T follicular helper cell (primary cell): ENCODE data around the gene AOPEP.

ENCODE experiments used
- DNase-seq: peaks from one replicate; pipeline ENCODE4 v3.0.0-alpha.2; 2020; ENCODE audit warnings: low read depth

Gene AOPEP

DNA sequence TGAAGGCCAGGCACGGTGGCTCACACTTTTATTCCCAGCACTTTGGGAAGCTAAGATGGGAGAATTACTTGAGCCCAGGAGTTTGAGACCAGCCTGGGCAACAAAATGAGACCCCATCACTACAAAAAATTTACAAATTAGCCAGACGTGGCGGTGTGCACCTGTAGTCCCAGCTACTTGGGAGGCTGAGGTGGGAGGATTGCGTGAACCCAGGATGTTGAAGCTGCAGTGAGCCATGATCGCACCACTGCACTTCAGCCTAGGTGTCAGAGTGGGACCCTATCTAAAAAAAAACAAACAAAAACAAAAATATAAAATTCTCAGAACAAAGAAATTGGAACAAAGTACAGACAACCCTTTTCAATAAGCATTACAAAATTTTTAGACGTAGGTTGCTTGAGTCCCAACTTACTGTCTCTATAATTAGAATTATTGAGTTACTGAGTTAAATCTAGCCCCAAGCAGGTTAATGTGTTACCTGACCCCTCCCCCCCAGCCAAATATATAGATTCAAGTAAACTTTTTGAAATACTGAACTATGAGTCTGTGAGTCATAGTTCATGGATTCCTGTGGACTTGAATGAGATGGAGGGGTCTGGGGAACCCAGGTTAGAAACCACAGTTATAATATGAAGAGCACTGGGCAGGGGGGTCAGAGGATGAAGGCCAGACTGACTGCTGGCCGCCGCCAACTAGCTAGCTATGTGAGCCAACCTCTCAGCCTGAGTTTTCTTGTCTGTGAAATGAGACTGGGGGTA, 173.1 kb downstream of the AOPEP start:
- DNase-seq = no peak

- DNase-seq = no peak
Measured at GRCh38 chr9:94900222-94901018, 173.9 kb downstream of the AOPEP start.

DNA sequence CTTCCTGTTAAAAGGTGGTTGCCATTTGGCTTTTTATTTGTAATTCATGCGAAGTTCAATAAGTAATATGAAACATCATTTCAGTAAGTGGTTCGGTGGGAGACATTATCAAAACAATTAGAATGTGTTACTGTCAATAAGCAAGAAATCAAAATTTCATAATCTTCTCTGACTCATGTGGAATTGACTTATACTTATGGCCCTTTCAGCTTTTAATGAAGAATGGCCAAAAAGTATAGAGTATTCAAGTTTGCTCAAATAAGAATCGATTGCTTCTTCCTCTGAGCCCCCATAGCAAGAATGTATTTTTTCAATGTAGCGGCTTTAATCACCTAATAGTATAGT, 174.5 kb downstream of the AOPEP start:
- no peak for DNase-seq

- no peak for DNase-seq
Measured at GRCh38 chr9:94903961-94904421, 177.5 kb downstream of the AOPEP start.

DNA sequence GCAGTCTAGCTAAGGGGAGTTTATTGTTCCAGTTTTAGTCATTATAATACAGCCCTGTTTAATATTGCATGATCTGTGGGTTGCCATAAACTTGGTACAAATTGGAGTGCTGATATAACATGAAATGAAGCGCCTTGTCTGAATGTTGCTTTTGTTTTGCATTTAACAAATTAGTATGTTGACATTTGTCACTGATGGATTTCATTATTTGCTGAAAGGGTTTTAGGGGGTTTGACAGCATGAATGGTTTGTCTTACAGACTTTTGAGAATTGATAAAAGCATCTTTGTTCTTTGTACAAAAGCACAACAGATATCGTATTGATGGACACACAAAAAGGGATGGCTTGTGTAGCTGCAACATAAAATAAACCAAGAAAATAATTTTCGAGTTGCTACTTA, 178.3 kb downstream of the AOPEP start:
- no peak for DNase-seq

DNA sequence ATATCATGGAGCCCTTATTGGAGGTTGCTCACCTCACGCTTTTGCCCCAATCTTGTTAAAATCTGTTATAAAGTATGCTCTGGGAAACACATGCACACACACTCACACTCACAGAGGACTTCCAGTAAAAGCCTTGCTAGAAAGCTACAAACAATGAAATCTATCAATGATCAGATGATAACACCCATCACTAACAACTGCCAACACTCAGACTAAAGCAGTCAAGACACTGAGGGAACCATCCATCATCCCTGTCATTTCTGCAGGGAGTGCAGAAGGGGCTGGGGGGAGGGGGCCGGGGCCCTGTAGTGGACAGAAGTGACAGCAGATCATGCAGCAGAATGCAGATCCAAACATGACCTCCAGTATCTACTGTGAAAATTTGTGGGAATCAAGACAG, 179.1 kb downstream of the AOPEP start:
- DNase-seq = no peak

GRCh38 chr9:94906181-94906580, 179.7 kb downstream of the AOPEP start:
- DNase-seq = no peak

DNA sequence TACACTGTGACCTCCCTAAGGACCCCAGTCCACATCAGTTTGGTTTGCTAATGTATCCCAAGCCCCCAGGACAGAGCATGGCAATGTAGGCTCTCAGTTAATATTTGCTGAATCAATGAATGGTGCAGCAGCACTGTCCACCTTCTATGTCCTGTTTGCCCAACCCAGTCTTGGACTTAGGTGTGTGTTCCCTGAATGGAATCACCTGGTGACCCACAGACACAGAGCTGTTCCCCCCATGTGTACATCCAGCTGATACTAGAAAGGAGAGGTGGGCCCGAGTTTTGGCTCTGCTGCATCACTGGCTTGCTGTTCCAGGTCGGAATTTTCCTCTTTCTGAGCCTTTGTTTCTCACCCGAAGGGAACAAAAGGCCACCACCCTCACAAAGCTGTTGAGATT, 180.2 kb downstream of the AOPEP start:
- DNase-seq = no peak

GRCh38 chr9:94907264-94907936, 180.9 kb downstream of the AOPEP start:
- no peak for DNase-seq

DNA sequence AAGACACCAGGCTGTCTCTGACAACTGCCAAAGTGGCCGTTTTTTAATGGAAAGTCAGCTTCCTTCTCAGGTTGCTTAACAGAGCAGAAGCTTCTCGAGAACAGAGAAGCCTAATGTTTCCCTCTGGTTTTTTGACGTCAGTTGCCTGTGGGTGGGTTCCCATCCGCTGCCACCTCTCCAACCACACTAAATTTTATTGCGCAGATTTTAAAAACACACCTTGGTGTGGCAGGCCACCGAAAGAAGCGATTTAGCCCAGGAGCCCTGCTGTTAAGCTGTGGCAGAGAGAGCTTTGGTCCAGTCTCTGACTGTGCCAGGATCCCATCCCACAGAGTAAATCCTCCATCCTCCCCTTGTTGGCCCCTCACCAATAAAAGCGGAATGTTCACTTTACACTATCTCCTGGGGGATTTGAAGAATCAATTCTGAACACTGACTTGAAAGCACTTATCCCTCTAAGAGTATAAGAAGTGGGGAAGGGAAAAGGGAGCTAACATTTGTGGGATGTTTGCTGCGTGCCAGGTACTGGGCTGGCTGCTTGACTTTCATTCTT, 181.6 kb downstream of the AOPEP start:
- no peak for DNase-seq

DNA sequence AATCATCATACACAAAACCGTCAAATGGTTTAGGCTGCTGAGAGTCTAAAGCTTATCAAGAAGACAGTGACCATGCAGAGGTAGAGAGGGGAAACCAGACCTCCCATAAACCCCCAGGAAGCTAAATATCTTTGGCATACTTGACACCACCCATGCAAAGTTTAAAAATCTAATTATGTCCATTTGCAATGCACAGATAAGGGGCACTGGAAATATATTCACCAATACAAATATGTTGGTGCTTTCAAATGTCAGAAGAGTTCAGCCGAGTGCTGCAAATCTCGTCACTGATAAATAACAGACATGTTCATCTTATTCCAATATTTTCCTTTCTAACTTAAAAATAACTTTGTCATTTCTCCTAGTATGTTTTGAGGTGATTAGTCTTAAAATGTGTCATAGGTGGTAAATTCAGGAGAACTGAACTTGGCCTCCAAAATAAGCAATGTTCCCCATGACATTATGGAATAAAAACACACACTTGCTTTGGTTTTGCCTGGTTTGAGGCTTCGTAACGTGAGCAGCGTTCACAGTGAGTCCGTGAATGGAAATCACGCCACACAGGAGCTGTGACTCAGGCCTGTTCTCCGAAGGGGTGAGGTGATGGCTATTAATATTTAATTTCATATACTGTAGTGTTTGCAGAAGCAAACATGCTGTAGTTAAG, 182.2 kb downstream of the AOPEP start:
- DNase-seq = no peak

DNA sequence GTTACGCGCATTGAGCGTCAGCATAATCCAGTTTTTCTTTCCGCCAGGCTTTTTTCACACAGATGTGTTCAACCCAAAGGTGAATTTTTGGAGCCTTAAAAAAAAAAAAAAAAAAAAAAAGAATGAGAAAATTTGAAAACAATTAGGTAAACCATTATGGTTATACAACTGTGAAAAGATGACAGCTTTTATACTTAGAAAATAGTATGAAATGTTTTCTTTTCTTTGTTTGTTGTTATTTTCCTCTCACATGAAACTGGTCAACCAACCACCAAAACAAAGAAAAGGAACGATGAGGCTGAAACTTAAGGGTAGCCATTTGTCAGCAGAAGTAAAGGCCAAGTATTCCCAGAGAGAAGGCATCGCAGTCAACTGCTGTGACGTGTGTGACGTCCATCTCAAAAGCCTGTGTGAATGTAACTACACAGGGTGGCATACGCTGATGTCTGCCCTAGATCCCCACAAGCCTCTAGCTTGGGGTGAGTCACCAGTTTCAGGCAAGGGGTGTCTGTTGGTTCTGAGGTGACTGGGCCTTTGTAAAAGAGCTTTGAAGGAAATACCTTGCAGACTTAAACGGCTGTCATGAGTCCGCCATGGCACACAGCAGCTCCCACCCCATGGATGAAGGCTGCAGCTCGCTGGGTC, 182.9 kb downstream of the AOPEP start:
- no peak for DNase-seq

DNA sequence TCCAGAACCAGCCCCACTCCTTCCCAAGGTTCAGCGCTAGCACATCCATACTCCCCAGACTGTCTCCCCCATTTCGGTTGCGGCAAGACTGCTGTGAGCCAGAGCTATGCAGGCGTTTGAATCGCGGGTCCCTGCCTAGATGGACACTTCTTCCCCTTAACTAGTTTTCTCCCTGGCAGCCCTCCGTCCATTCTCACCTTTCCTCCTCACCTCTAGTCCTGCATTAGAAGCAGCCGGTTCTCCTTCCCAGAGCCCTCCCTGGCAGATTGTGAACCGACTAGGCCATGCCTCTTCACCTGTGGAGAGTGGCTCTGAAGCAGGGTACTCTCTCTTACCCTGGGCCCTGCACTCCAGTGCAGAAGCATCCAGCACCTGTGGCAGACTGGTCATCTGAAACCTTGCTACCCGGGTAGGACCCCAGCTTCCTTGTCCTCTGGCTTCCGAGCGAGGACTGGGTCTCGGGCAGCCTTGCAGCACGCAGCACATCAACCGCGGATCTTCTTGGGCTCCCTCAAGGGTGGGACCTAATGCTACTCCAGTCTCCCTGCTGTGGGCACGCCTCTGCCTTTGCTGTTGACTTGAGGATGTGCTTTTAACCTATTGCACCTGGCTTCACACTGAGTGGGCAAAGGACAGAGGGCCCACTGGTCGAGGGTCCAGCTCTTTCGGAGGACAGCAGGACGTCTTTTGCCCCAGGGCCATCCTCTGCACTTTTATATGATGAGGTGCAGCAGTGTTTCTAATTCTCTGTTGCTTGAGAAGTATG, 183.6 kb downstream of the AOPEP start:
- DNase-seq = no peak

GRCh38 chr9:94911211-94911610, 184.7 kb downstream of the AOPEP start:
- DNase-seq = no peak

DNA sequence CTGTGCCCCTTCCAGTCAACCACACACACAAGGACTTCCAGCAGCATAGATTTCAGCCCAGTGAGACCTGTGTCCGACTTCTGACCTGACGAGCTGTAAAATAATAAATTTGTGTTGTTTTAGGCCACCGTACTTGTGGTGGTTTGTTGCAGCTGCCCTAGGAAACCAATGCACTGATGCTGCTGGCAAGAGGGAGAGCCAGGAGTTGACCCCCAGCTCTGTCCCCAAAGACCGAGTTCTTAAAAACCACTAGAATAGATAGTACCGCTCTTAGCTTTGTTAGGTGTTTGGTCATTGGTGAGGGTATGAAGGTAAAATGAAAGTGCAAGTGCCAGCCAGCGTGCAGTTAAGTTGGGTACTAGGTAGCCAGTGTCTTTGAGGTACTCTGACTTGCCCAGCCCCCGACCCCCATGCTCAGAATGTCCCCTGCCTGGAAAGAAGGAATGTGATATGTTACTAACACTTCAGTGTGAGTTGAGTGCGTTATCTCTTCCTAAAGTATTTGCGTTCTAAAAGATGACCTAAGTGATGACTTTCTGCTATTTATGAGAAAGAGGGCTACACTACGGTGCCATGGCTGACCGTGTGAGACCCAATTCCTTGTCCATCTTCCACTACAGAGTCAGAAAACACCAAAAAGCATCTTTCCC, 185.6 kb downstream of the AOPEP start:
- DNase-seq = no peak

GRCh38 chr9:94912700-94913249, 186.3 kb downstream of the AOPEP start:
- no peak for DNase-seq

GRCh38 chr9:94913550-94913949, 187.1 kb downstream of the AOPEP start:
- DNase-seq = no peak

GRCh38 chr9:94915476-94916450, 189.3 kb downstream of the AOPEP start:
- no peak for DNase-seq

DNA sequence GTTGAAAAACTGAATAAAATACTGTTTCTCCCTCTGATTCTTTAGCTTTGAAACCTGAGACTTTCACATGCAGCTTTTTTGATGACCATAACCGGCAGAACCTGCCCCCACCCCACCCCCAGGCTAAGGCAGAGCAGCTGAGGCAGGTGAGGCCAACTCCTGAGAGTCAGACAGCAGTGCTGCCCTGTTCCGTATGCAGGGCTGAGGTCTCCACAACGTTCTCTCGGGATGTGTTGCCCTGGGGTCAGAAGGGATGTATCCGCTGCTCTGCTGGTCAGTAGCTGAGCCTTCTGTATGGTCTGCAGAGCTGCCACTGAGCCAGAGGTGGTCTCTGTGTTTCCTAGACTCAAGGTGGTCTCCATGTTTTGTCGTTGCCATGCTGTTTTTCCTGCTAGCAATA, 190.5 kb downstream of the AOPEP start:
- DNase-seq = no peak
